HL-60 (cell line): ENCODE results near the gene ADAD1.

Experiments used
- DNase-seq, 2 experiments: peaks; one replicate each; pipeline ENCODE4 v3.0.0-alpha.2; 2010 to 2020; ENCODE audit warnings: low read depth in 1 of 2, low spot score in 1 of 2
- H3K27ac ChIP-seq: fragments of 250-450 bp; sonication (Bioruptor Pico); replicated peaks from 2 replicates; pipeline ENCODE4 v1.5.1; 2020; ENCODE audit warnings: mild to moderate bottlenecking, moderate library complexity
- H3K27me3 ChIP-seq: fragments of 250-450 bp; sonication (Bioruptor Pico); 2 replicates; pipeline ENCODE4 v1.5.1; 2021; ENCODE audit warnings: mild to moderate bottlenecking, moderate library complexity; ENCODE audit not compliant: insufficient read depth, poor library complexity, severe bottlenecking
- H3K4me3 ChIP-seq: replicated peaks from 2 replicates; pipeline ENCODE4 v1.5.1; 2011; ENCODE audit warnings: mild to moderate bottlenecking, control low read depth, low read length; ENCODE audit not compliant: insufficient read depth
- GABPA ChIP-seq: IDR thresholded peaks from 2 replicates; pipeline ENCODE4 v1.6.1; 2012; ENCODE audit warnings: low read depth
- POLR2AphosphoS5 ChIP-seq: IDR thresholded peaks from 2 replicates; pipeline ENCODE4 v1.6.1; 2012; ENCODE audit warnings: low read depth
- REST ChIP-seq: IDR thresholded peaks from 2 replicates; pipeline ENCODE4 v1.6.1; 2012; ENCODE audit warnings: low read depth; ENCODE audit not compliant: insufficient replicate concordance
- SPI1 ChIP-seq: IDR thresholded peaks from 2 replicates; pipeline ENCODE4 v1.6.1; 2012; ENCODE audit warnings: low read depth, mild to moderate bottlenecking, borderline replicate concordance
- TF ChIP-seq, protein P1 (sequence below): IDR thresholded peaks from one replicate; pipeline ENCODE4 v1.5.1; 2011; ENCODE audit warnings: low read length, control low read depth, inconsistent platforms; ENCODE audit not compliant: insufficient read depth

ADAD1 gene

GRCh38 chr4:122341886-122342285 is 36.9 kb upstream of the ADAD1 start:
- Histone ChIP-seq H3K27me3 (no peaks in the 10 kb centered on the region), H3K27ac (no peak overlapping the region), H3K4me3 (no peak overlapping the region)
- TF ChIP-seq REST (no peak), SPI1 (no peak), GABPA (no peak), POLR2AphosphoS5 (no peak)
- TF ChIP-seq, protein P1, sequence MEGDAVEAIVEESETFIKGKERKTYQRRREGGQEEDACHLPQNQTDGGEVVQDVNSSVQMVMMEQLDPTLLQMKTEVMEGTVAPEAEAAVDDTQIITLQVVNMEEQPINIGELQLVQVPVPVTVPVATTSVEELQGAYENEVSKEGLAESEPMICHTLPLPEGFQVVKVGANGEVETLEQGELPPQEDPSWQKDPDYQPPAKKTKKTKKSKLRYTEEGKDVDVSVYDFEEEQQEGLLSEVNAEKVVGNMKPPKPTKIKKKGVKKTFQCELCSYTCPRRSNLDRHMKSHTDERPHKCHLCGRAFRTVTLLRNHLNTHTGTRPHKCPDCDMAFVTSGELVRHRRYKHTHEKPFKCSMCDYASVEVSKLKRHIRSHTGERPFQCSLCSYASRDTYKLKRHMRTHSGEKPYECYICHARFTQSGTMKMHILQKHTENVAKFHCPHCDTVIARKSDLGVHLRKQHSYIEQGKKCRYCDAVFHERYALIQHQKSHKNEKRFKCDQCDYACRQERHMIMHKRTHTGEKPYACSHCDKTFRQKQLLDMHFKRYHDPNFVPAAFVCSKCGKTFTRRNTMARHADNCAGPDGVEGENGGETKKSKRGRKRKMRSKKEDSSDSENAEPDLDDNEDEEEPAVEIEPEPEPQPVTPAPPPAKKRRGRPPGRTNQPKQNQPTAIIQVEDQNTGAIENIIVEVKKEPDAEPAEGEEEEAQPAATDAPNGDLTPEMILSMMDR, result no peak
- no peak for DNase-seq

DNA sequence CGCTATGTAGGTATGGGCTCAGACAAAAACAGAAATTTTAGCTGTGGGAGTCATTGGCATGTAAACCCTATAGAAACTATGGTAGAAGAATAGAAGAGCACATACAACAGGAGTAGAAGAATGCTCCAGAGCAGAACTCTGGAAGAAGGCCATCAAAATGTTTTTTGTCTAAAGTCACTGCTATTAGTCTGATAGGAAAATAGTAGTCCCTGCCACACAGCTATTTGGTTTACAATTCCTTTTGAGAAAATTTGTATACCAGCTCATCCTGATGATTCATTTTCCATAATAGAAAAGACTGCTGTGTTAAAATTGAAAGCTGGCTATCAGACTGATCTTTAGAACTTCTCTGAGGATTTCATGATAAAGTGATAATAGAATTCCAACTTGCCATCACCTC is 32.8 kb upstream of the ADAD1 start:
- no peak for DNase-seq

DNA sequence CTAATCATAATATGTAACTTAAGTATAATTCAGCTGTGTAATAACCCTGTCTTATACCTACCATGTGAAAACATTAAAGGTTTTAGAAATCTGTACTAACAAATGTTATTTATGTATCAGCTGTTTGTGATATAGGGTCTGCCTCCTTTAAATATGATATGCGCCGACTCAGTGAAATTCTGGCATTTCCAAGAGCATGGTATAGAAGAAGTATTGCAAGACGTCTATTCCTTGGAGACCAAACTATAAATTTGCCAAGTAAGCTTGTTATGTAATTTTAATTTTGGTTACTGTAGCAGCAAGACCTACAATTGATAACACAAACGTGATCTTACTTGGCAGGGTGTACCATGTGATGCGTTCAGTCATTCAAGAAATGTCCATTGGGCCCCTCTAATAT is 32.3 kb upstream of the ADAD1 start:
- no peak overlapping the region for H3K27ac ChIP-seq
- H3K4me3 ChIP-seq, result no peak overlapping the region
- DNase-seq, result no peak
- TF ChIP-seq, protein P1, result no peak
- no peak for TF ChIP-seq SPI1
- TF ChIP-seq REST, result no peak
- H3K27me3 ChIP-seq, result no peaks in the 10 kb centered on the region

More for the DNA sequence above, 32.8 kb upstream of the ADAD1 start:
- Histone ChIP-seq H3K27ac (no peak overlapping the region), H3K4me3 (no peak overlapping the region), H3K27me3 (no peaks in the 10 kb centered on the region)
- TF ChIP-seq GABPA, result no peak
- TF ChIP-seq, protein P1, result no peak
- no peak for TF ChIP-seq SPI1
- TF ChIP-seq POLR2AphosphoS5, result no peak
- no peak for TF ChIP-seq REST
